A673 (cell line): ENCODE results near the gene DENND5A.

Experiments
- CTCF ChIP-seq: fragments of 300-800, 200-600 bp; sonication (generic); conservative IDR thresholded peaks from 2 replicates; pipeline ENCODE4 v1.5.1; 2017; ENCODE audit warnings: low read depth, mild to moderate bottlenecking, antibody characterized with exemption, low read length, moderate library complexity, mixed read lengths
- EZH2 ChIP-seq: fragments of 200-600 bp; sonication (generic); IDR thresholded peaks from 2 replicates; pipeline ENCODE4 v1.6.1; 2017; ENCODE audit warnings: borderline replicate concordance, low read depth, mild to moderate bottlenecking, mixed read lengths, antibody characterized with exemption, low read length; ENCODE audit not compliant: poor library complexity, severe bottlenecking

GRCh38 chr11:9137293-9138132 lies 127.6 kb downstream of the DENND5A start:
- peak; percentile 90 for TF ChIP-seq CTCF
- TF ChIP-seq EZH2 = no peak
